ENCODE results near the gene SOX15. TPM values are rescaled to one million over a fixed set of nuclear protein-coding genes. Genes with fewer than 3 reads are reported as not detected.

Gene SOX15
- total RNA-seq, 4 donors from 2014 or later: 68.0 to 140 (median 102) TPM

- WGBS: 48% methylated on average over 14 of the region's 19 CpGs
- H3K27me3 ChIP-seq: no peaks in the 10 kb centered on the region
- no peak overlapping the region for H3K4me3 ChIP-seq
- no peaks in the 10 kb centered on the region for H3K9me3 ChIP-seq
- no peak for TF ChIP-seq EP300 (IDR thresholded peaks at IDR 0.05)
- TF ChIP-seq POLR2A (IDR thresholded peaks at IDR 0.05): no peak
- TF ChIP-seq CTCF (IDR thresholded peaks at IDR 0.05): no peak
- no peak for TF ChIP-seq POLR2AphosphoS5 (IDR thresholded peaks at IDR 0.05)
- no peak for DNase-seq (ENCODE audit: low spot score in 2 of 2)
- peak overlapping the region; percentile 92 for H3K27ac ChIP-seq
- peaks cover 42% of the 10 kb centered on the region for H3K4me1 ChIP-seq
- no peaks in the 10 kb centered on the region for H3K36me3 ChIP-seq
Observed at GRCh38 chr17:7557147-7557764, 32.6 kb downstream of the SOX15 start.

GRCh38 chr17:7556627-7557026 lies 33.3 kb downstream of the SOX15 start:
- DNase-seq (ENCODE audit: low spot score in 2 of 2): no peak
- H3K27ac ChIP-seq: no peak overlapping the region
- no peaks in the 10 kb centered on the region for H3K9me3 ChIP-seq
- no peaks in the 10 kb centered on the region for H3K36me3 ChIP-seq
- TF ChIP-seq POLR2A (IDR thresholded peaks at IDR 0.05) (no peak), CTCF (IDR thresholded peaks at IDR 0.05) (no peak), EP300 (IDR thresholded peaks at IDR 0.05) (no peak), POLR2AphosphoS5 (IDR thresholded peaks at IDR 0.05) (no peak)
- H3K4me3 ChIP-seq: no peak overlapping the region
- no peaks in the 10 kb centered on the region for H3K27me3 ChIP-seq
- WGBS: 78% methylated on average over 12 of the region's 12 CpGs
- peaks cover 40% of the 10 kb centered on the region for H3K4me1 ChIP-seq

- no peak overlapping the region for H3K27ac ChIP-seq
- TF ChIP-seq CTCF (IDR thresholded peaks at IDR 0.05) (no peak), POLR2A (IDR thresholded peaks at IDR 0.05) (no peak), POLR2AphosphoS5 (IDR thresholded peaks at IDR 0.05) (no peak), EP300 (IDR thresholded peaks at IDR 0.05) (no peak)
- no peaks in the 10 kb centered on the region for H3K27me3 ChIP-seq
- DNase-seq (ENCODE audit: low spot score in 2 of 2): no peak
- peaks cover 35% of the 10 kb centered on the region for H3K4me1 ChIP-seq
- no peak overlapping the region for H3K4me3 ChIP-seq
- H3K9me3 ChIP-seq: no peaks in the 10 kb centered on the region
- WGBS: 58% methylated on average over 10 of the region's 10 CpGs
- peaks cover 9% of the 10 kb centered on the region for H3K36me3 ChIP-seq
Observed at GRCh38 chr17:7555320-7555948, 34.5 kb downstream of the SOX15 start.

GRCh38 chr17:7553356-7553755 lies 36.5 kb downstream of the SOX15 start:
- peaks cover 9% of the 10 kb centered on the region for H3K36me3 ChIP-seq
- no peak for DNase-seq (ENCODE audit: low spot score in 2 of 2)
- WGBS: 88% methylated on average over 1 of the region's 1 CpG
- H3K4me1 ChIP-seq: peaks cover 34% of the 10 kb centered on the region
- no peak overlapping the region for H3K27ac ChIP-seq
- no peaks in the 10 kb centered on the region for H3K9me3 ChIP-seq
- H3K27me3 ChIP-seq: no peaks in the 10 kb centered on the region
- no peak overlapping the region for H3K4me3 ChIP-seq
- TF ChIP-seq POLR2AphosphoS5 (IDR thresholded peaks at IDR 0.05): no peak
- no peak for TF ChIP-seq POLR2A (IDR thresholded peaks at IDR 0.05)
- TF ChIP-seq EP300 (IDR thresholded peaks at IDR 0.05): no peak
- TF ChIP-seq CTCF (IDR thresholded peaks at IDR 0.05): no peak

- no peak for DNase-seq (ENCODE audit: low spot score in 2 of 2)
- Histone ChIP-seq H3K9me3 (no peaks in the 10 kb centered on the region), H3K4me1 (peaks cover 31% of the 10 kb centered on the region), H3K4me3 (no peak overlapping the region), H3K36me3 (peaks cover 9% of the 10 kb centered on the region), H3K27me3 (no peaks in the 10 kb centered on the region), H3K27ac (no peak overlapping the region)
- WGBS: 77% methylated on average over 6 of the region's 6 CpGs
- TF ChIP-seq POLR2A (IDR thresholded peaks at IDR 0.05): no peak
- no peak for TF ChIP-seq CTCF (IDR thresholded peaks at IDR 0.05)
Observed at GRCh38 chr17:7552621-7553051, 37.3 kb downstream of the SOX15 start.

Measured in suprapubic skin (tissue), 4 donors.